H9 (cell line): ENCODE measurements around the gene NCKAP5. TPM values are rescaled to one million over a fixed set of nuclear protein-coding genes. Genes with fewer than 3 reads are reported as not detected.
"Not testable (repeated sequence)": the region's sequence is repeated elsewhere in the genome, so short reads cannot be mapped to it uniquely, and the experiment has no call there.

ENCODE experiments used
- DNase-seq: peaks from one replicate; pipeline ENCODE4 v3.0.0-alpha.2; 2017
- H2AFZ ChIP-seq: one replicate; pipeline ENCODE4 v1.6.1; 2013; ENCODE audit warnings: mild to moderate bottlenecking, low read length, control low read depth, moderate library complexity
- H2AK5ac ChIP-seq: 2 replicates; pipeline ENCODE4 v1.6.1; 2013; ENCODE audit warnings: low read length, control low read depth, mixed read lengths; ENCODE audit not compliant: insufficient read length
- H2BK120ac ChIP-seq: one replicate; pipeline ENCODE4 v1.6.1; 2013; ENCODE audit warnings: low read depth, mild to moderate bottlenecking, low read length, control low read depth, inconsistent platforms; ENCODE audit not compliant: poor library complexity, severe bottlenecking
- H2BK12ac ChIP-seq: 2 replicates; pipeline ENCODE4 v1.6.1; 2013; ENCODE audit warnings: low read length, control low read depth, mixed read lengths, low read depth; ENCODE audit not compliant: insufficient read length
- H2BK15ac ChIP-seq: 2 replicates; pipeline ENCODE4 v1.6.1; 2013; ENCODE audit warnings: low read depth, low read length, control low read depth
- H2BK20ac ChIP-seq: one replicate; pipeline ENCODE4 v1.6.1; 2013; ENCODE audit warnings: low read depth, mild to moderate bottlenecking, low read length, control low read depth, inconsistent platforms; ENCODE audit not compliant: poor library complexity, severe bottlenecking
- H2BK5ac ChIP-seq: 2 replicates; pipeline ENCODE4 v1.6.1; 2013; ENCODE audit warnings: low read length, control low read depth, mixed read lengths; ENCODE audit not compliant: insufficient read length
- H3K14ac ChIP-seq: 2 replicates; pipeline ENCODE4 v1.6.1; 2013; ENCODE audit warnings: low read length, control low read depth; ENCODE audit not compliant: insufficient read depth
- H3K18ac ChIP-seq: 2 replicates; pipeline ENCODE4 v1.6.1; 2013; ENCODE audit warnings: low read depth, mild to moderate bottlenecking, mixed read lengths, low read length, control low read depth; ENCODE audit not compliant: insufficient read length
- H3K23ac ChIP-seq: 2 replicates; pipeline ENCODE4 v1.6.1; 2013; ENCODE audit warnings: low read length, control low read depth, mixed read lengths, low read depth; ENCODE audit not compliant: insufficient read length
- H3K23me2 ChIP-seq: 2 replicates; pipeline ENCODE4 v1.6.1; 2013; ENCODE audit warnings: low read depth, mild to moderate bottlenecking, mixed read lengths, low read length, control low read depth; ENCODE audit not compliant: insufficient read length, poor library complexity, severe bottlenecking
- H3K27ac ChIP-seq: 2 replicates; pipeline ENCODE4 v1.5.1; 2013; ENCODE audit warnings: low read length, control low read depth, mixed read lengths, low read depth; ENCODE audit not compliant: insufficient read length
- H3K27me3 ChIP-seq: 2 replicates; pipeline ENCODE4 v1.6.1; 2013; ENCODE audit warnings: low read length, control low read depth, inconsistent platforms; ENCODE audit not compliant: insufficient read depth
- H3K4ac ChIP-seq: 2 replicates; pipeline ENCODE4 v1.6.1; 2013; ENCODE audit warnings: low read depth, mild to moderate bottlenecking, control low read depth, inconsistent platforms, low read length, moderate library complexity
- H3K4me1 ChIP-seq: 2 replicates; pipeline ENCODE4 v1.6.1; 2013; ENCODE audit warnings: low read length, control low read depth, inconsistent platforms; ENCODE audit not compliant: insufficient read depth
- H3K4me2 ChIP-seq: 2 replicates; pipeline ENCODE4 v1.6.1; 2013; ENCODE audit warnings: low read length, control low read depth, mixed read lengths; ENCODE audit not compliant: insufficient read length, insufficient read depth
- H3K56ac ChIP-seq: 2 replicates; pipeline ENCODE4 v1.6.1; 2013; ENCODE audit warnings: low read depth, mild to moderate bottlenecking, mixed read lengths, low read length, control low read depth; ENCODE audit not compliant: insufficient read length
- H3K79me1 ChIP-seq: 2 replicates; pipeline ENCODE4 v1.6.1; 2013; ENCODE audit warnings: low read depth, mild to moderate bottlenecking, moderate library complexity, low read length, control low read depth, inconsistent platforms; ENCODE audit not compliant: insufficient read depth, poor library complexity, severe bottlenecking
- H3K79me2 ChIP-seq: 2 replicates; pipeline ENCODE4 v1.6.1; 2013; ENCODE audit warnings: low read length, control low read depth, inconsistent platforms; ENCODE audit not compliant: insufficient read depth
- H3K9ac ChIP-seq: 2 replicates; pipeline ENCODE4 v1.6.1; 2013; ENCODE audit warnings: low read length, control low read depth, mixed read lengths; ENCODE audit not compliant: insufficient read length; ENCODE audit errors: extremely low read depth
- H3K9me3 ChIP-seq: one replicate; pipeline ENCODE4 v1.6.1; 2013; ENCODE audit warnings: low read depth, low read length, inconsistent platforms; ENCODE audit not compliant: control insufficient read depth
- H3T11ph ChIP-seq: one replicate; pipeline ENCODE4 v1.6.1; 2013; ENCODE audit warnings: mild to moderate bottlenecking, low read length, control low read depth, inconsistent platforms
- H4K20me1 ChIP-seq: one replicate; pipeline ENCODE4 v1.6.1; 2013; ENCODE audit not compliant: control insufficient read depth, insufficient read length, insufficient read depth
- H4K5ac ChIP-seq: 2 replicates; pipeline ENCODE4 v1.6.1; 2013; ENCODE audit warnings: low read depth, mild to moderate bottlenecking, mixed read lengths, low read length, control low read depth; ENCODE audit not compliant: insufficient read length
- H4K8ac ChIP-seq: replicated peaks from 2 replicates; pipeline ENCODE4 v1.6.1; 2013; ENCODE audit warnings: low read length, control low read depth, mixed read lengths, low read depth; ENCODE audit not compliant: insufficient read length
- H4K91ac ChIP-seq: 2 replicates; pipeline ENCODE4 v1.6.1; 2013; ENCODE audit warnings: low read depth, mild to moderate bottlenecking, moderate library complexity, mixed read lengths, low read length, control low read depth; ENCODE audit not compliant: insufficient read length
- H3K27ac Mint-ChIP-seq, 3 experiments: 2 replicates in 2 of 3; 3 replicates in 1 of 3; pipeline ENCODE4 v1.8.0; 2020 to 2021; ENCODE audit warnings: mixed read lengths in 3 of 3, mild to moderate bottlenecking in 1 of 3, moderate library complexity in 1 of 3
- H3K27me3 Mint-ChIP-seq: 2 replicates; pipeline ENCODE4 v1.8.0; 2021; ENCODE audit warnings: low read depth, mild to moderate bottlenecking, moderate library complexity, mixed read lengths
- H3K36me3 Mint-ChIP-seq, 3 experiments: 2 replicates in 2 of 3; 3 replicates in 1 of 3; pipeline ENCODE4 v1.8.0; 2020 to 2021; ENCODE audit warnings: low read depth in 3 of 3, mixed read lengths in 3 of 3; ENCODE audit not compliant: insufficient read depth in 1 of 3
- H3K4me1 Mint-ChIP-seq, 2 experiments: 2 replicates each; pipeline ENCODE4 v1.8.0; 2020; ENCODE audit warnings: mixed read lengths in 2 of 2
- H3K4me3 Mint-ChIP-seq, 2 experiments: 2 replicates in 1 of 2; 3 replicates in 1 of 2; pipeline ENCODE4 v1.8.0; 2020 to 2021; ENCODE audit warnings: mild to moderate bottlenecking in 2 of 2, mixed read lengths in 2 of 2, moderate library complexity in 1 of 2
- H3K9me3 Mint-ChIP-seq, 2 experiments: 2 replicates in 1 of 2; 3 replicates in 1 of 2; pipeline ENCODE4 v1.8.0; 2020; ENCODE audit warnings: mild to moderate bottlenecking in 2 of 2, mixed read lengths in 2 of 2, moderate library complexity in 1 of 2
- WGBS: extraction: QIAGEN DNeasy Blood & Tissue Kit; methylation state at CpG from one replicate; pipeline ENCODE4 v1.1.7; 2013; ENCODE audit warnings: missing lambda C conversion rate, low lambda C conversion rate, mixed read lengths; ENCODE audit not compliant: insufficient read length; ENCODE audit errors: extremely low coverage; 5-methylcytosine and 5-hydroxymethylcytosine counted together
- total RNA-seq: library from RNA; stranded (reverse); gene quantifications from 2 replicates; pipeline ENCODE4 v1.2.1, GENCODE V29; 2021
- TF ChIP-seq, protein P1 (sequence below): fragments of 200-600 bp; sonication (generic); conservative IDR thresholded peaks from 3 replicates; pipeline ENCODE4 v1.8.0; 2021; ENCODE audit warnings: antibody characterized with exemption, mild to moderate bottlenecking

The NCKAP5 gene
- total RNA-seq, 1 experiment from 2014 or later, result 0.26 TPM

DNA sequence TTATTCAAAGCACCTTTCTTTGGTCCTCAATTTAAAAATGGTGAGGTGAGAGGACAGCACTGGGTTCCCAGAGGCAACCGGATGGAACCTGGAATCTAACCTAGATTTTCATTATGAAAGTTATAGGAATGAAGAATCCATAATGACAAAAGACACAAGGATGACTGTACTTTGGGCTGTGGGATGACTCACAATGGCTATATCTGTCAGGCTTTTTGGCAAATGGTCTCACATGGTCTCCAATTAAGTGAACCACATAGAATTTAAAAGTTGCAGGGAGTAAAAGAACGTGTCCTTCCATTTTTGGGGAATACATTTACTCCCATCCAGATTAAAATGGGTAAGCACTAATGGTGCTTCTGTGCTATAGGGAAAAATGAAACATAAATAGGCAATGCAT, 866.5 kb downstream of the NCKAP5 start:
- no peak overlapping the region for H3K4me3 Mint-ChIP-seq

GRCh38 chr2:132699802-132700201, 868.5 kb downstream of the NCKAP5 start:
- H3T11ph ChIP-seq, H2AFZ ChIP-seq, H4K91ac ChIP-seq, H4K8ac ChIP-seq, H3K4ac ChIP-seq, H3K27me3 ChIP-seq, H2AK5ac ChIP-seq, H3K79me2 ChIP-seq, H3K56ac ChIP-seq, DNase-seq, H3K36me3 Mint-ChIP-seq, H4K5ac ChIP-seq, H4K20me1 ChIP-seq, H3K27ac Mint-ChIP-seq, H3K27ac ChIP-seq, H3K9me3 Mint-ChIP-seq, H3K4me1 Mint-ChIP-seq, H3K9me3 ChIP-seq, H2BK20ac ChIP-seq, H3K4me2 ChIP-seq, H3K14ac ChIP-seq, H2BK12ac ChIP-seq, H3K23me2 ChIP-seq, H3K4me1 ChIP-seq, H3K23ac ChIP-seq, H2BK120ac ChIP-seq, H3K27me3 Mint-ChIP-seq, H3K79me1 ChIP-seq, H2BK15ac ChIP-seq, H3K4me3 Mint-ChIP-seq, H3K9ac ChIP-seq, H2BK5ac ChIP-seq, H3K18ac ChIP-seq: not testable (repeated sequence)
- WGBS, result no CpG with 5 or more reads among the region's 2 CpGs

More for the DNA sequence above, 866.5 kb downstream of the NCKAP5 start:
- Histone ChIP-seq H3K9ac (no peak overlapping the region), H2BK120ac (no peak overlapping the region), H2BK12ac (no peak overlapping the region), H3K27me3 (no peaks in the 10 kb centered on the region), H3K23me2 (no peaks in the 10 kb centered on the region), H3K4me1 (no peaks in the 10 kb centered on the region), H2BK20ac (no peak overlapping the region), H3K18ac (no peak overlapping the region), H2BK5ac (no peak overlapping the region), H4K20me1 (no peaks in the 10 kb centered on the region), H2AK5ac (no peak overlapping the region), H3K27ac (no peak overlapping the region), H3K4ac (no peak overlapping the region), H2BK15ac (no peak overlapping the region), H3T11ph (no peak overlapping the region), H2AFZ (no peak overlapping the region), H3K4me2 (no peak overlapping the region), H3K56ac (no peak overlapping the region), H3K79me1 (no peaks in the 10 kb centered on the region), H3K79me2 (no peaks in the 10 kb centered on the region; the same call in 1 of the 2 replicates), H3K9me3 (no peaks in the 10 kb centered on the region), H3K14ac (no peak overlapping the region), H4K91ac (no peak overlapping the region), H3K23ac (no peak overlapping the region), H4K5ac (no peak overlapping the region), H4K8ac (no peak overlapping the region)
- Mint-ChIP-seq H3K27ac (no peak overlapping the region), H3K9me3 (no peaks in the 10 kb centered on the region), H3K27me3 (peaks cover 3% of the 10 kb centered on the region; the same call in 1 of the 2 replicates), H3K36me3 (no peaks in the 10 kb centered on the region), H3K4me1 (no peaks in the 10 kb centered on the region)
- no CpG with 5 or more reads among the region's 2 CpGs for WGBS
- TF ChIP-seq, protein P1, sequence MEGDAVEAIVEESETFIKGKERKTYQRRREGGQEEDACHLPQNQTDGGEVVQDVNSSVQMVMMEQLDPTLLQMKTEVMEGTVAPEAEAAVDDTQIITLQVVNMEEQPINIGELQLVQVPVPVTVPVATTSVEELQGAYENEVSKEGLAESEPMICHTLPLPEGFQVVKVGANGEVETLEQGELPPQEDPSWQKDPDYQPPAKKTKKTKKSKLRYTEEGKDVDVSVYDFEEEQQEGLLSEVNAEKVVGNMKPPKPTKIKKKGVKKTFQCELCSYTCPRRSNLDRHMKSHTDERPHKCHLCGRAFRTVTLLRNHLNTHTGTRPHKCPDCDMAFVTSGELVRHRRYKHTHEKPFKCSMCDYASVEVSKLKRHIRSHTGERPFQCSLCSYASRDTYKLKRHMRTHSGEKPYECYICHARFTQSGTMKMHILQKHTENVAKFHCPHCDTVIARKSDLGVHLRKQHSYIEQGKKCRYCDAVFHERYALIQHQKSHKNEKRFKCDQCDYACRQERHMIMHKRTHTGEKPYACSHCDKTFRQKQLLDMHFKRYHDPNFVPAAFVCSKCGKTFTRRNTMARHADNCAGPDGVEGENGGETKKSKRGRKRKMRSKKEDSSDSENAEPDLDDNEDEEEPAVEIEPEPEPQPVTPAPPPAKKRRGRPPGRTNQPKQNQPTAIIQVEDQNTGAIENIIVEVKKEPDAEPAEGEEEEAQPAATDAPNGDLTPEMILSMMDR, result no peak
- DNase-seq, result no peak
